ENCODE measurements around the gene BIRC5.
A peak's percentile ranks its signal among the peaks of the same experiment; 100 is the strongest.

Gene BIRC5

GRCh38 chr17:78182504-78182903, 31.5 kb upstream of the BIRC5 start:
- no peak for FAIRE-seq
- DNase-seq (ENCODE audit: insufficient read length, low spot score): no peak

DNA sequence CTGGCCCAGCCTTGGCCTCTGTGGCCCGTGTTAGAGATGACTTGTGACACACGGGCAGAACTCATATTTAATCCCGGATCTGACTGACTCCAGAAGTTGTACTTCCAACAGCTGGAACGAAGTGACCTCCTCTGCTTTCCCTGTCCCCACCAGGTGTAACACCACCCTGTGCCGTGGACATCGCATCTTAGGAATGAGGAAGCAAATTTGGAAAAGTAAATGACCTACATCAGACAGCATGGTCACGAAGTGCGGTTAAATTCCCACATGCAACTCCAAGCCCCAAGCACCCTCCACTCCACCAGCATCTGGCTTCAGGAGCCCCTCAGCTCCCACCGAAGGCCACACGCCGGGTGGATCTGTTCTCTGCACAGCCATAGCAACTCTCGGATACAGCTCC, 30.1 kb upstream of the BIRC5 start:
- FAIRE-seq (no peak), DNase-seq (ENCODE audit: insufficient read length, low spot score) (no peak)

DNA sequence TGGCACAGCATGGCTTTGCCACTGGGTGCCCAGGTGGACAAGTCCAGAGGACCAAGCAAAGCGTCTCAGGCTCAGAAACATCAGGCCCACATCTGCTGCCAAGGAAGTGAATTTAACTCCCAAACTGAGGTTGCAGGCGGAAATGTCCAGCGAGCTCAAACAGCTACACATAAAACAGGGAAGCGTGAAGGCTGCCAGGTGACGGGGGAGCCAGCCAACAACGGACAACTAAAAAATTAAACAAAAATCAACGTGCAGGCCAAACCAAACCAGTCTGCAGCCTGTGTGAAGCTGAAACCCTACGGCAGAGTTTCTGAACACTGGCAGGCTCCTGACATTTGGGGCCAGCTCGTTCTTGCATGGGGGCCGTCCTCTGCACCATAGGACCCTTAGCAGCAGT, 29.7 kb upstream of the BIRC5 start:
- FAIRE-seq (no peak), DNase-seq (ENCODE audit: insufficient read length, low spot score) (no peak)

DNA sequence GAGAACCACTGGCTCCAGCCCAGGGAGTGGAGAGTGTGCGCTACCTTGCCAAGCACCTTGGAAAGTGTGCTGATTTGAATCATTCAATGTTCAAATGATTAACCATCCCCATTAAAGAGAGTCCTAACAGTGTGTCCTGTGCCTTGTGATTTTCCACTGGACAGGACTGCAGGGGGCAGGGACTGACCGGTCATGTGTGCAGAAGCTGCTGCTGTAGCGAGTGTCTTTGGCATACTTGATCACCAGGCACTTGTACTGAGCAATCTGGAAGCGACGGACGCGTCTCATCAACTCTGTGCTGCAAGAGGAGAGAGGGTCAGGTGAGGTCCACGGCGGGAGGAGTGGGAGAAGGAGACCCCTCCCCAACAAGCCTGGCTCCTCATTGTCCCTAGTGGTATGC, 29.2 kb upstream of the BIRC5 start:
- FAIRE-seq (no peak), DNase-seq (ENCODE audit: insufficient read length, low spot score) (no peak)

GRCh38 chr17:78185981-78186691, 27.9 kb upstream of the BIRC5 start:
- DNase-seq (ENCODE audit: insufficient read length, low spot score) (peak; percentile 75), FAIRE-seq (peak; percentile 26)

DNA sequence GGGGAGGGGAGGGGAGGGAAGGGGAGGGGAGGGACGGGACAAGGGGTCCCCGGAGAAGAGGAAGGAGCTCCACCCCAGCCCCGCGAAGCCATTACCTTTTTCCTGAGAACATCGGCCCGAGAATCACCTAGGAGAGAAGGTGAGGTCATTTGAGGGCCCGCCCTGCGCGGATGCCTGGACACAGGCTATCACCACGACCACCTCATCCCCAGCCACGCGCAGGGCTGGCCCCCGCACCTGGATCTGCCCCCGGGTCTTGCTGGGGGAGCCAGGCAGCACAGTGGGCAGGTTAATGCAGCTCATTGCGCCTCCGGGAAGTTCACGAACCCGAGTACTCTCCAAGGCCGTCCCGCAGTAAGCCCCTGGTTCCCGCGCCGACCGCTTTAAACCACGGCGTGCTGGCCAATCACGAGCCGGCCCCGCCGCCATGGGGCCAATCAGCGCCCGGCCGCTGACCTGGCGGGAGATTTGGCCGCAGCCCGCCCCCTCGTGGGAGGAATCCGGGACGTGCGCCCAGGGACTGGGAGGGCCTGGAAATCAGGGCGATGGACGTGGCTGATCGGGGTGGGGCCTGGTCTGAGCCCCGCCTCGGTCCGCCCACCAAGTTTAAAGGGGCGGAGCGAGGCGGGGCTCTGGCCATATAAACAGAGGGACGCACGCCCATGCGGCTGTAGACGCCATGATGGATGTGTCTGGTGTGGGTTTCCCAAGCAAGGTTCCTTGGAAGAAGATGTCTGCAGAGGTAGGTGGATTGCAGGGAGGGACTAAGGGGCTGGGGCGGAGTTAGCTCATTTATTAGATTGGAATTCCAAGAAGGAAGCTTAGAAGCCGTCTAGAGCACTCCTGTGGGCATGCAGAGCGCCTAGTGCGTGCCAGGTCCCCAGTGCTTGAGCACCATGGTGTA, 27.1 kb upstream of the BIRC5 start, which contains the start of the genes AFMID and TK1:
Gene AFMID (plus strand): TSS at position 671 of the 904 bp plus-strand sequence. CDS start 9 bp downstream, at position 680.
Gene TK1 (minus strand): TSS at position 361 of the 904 bp plus-strand sequence. CDS start 58 bp downstream, at position 303.
- DNase-seq (ENCODE audit: insufficient read length, low spot score): peak; percentile 99
- FAIRE-seq: peak; percentile 97

DNA sequence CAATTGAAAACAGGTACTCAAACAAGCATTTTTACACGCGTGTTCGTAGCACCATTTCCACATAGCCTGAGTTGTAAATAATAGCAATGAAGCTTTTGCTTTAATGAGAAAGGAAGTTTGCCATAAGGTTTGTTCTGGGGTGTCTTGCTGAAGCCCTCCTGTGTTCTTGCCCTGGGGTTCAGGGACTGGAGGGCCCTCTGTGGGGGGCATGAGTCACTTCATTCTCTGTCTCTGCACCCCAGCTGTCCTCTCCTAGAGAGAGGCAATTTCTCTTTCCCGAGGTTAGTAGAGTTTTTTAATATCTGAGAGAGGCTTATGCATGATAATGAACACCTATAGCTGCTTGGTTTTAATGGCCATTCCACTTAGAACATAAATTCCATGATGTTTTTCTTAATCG, 17.3 kb upstream of the BIRC5 start:
- FAIRE-seq: no peak

DNA sequence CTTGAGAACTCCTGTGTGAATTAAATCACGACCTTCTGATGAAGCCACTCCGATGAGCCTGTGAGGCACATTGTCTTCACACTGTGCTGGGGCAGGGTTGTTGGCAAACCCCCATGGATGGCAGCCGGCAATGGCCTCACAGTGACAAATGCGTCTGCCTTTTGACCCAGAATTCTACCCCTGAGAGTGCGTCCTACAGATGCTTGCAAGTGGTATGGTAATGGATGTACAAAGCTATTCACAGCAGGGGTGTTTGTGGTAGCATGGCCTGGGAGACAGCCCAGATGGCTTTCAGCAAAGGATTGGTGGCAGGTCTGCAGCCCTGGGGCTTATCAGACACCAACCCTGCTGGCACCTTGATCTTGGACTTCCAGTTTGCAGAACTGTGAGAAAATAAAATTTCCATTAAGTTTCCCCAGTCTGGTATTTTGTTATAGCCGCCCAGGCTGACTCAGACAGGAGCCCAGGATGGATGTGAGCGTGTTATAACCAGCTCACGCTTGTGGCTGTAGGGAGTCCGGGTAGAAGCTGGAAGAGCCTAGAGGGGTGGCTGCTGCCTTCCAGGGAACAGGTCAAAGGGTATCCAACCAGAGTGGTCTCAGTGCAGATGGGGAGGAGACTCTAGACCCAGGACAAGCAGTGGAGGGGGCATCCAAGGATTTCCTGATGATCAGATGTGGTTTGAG, 16.8 kb upstream of the BIRC5 start:
- DNase-seq (ENCODE audit: insufficient read length, low spot score): no peak

More for the DNA sequence above, 17.3 kb upstream of the BIRC5 start:
- no peak for DNase-seq (ENCODE audit: insufficient read length, low spot score)

DNA sequence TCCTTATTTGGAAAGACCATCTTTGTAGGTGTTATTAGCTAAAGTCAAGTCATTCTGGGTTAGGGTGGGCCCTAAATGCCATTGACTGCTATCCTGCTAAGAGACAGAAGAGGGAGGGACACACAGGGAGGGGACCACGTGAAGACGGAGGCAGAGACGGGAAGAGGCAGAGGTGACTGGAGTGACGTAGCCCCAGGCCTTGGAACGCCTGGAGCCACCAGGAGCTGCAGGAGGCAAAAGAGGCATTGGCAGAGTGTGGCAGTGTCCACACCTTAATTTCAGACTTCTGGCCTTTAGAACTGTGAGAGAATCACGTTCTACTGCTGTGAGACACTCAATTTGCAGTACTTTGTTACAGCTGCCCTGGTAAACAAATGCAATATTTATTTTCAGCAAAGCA, 13.6 kb upstream of the BIRC5 start:
- no peak for FAIRE-seq

More for the DNA sequence above, 16.8 kb upstream of the BIRC5 start:
- no peak for FAIRE-seq

DNA sequence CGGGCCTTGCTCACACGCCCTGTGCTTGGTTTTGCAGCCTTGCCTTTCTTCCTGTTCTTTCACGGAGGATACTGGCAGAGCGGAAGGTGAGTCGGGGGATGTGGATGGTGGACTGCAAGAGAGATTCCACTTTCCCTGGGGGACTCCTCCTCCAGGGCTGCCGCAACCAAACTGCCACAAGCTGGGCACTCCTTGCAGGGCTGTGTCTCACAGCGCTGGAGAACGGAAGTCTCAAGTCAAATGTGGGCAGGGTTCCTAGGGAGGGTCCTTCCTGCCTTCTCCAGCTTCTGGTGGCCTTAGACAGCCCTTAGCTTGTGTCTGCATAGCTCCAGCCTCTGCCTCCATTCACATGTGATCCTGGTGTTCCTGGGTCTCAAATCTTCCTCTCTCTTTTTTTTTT, 11.4 kb upstream of the BIRC5 start:
- no peak for FAIRE-seq
- no peak for DNase-seq (ENCODE audit: insufficient read length, low spot score)

More for the DNA sequence above, 13.6 kb upstream of the BIRC5 start:
- DNase-seq (ENCODE audit: insufficient read length, low spot score): no peak

GRCh38 chr17:78204387-78205123, 9.5 kb upstream of the BIRC5 start:
- FAIRE-seq: peak; percentile 74
- DNase-seq (ENCODE audit: insufficient read length, low spot score): no peak

DNA sequence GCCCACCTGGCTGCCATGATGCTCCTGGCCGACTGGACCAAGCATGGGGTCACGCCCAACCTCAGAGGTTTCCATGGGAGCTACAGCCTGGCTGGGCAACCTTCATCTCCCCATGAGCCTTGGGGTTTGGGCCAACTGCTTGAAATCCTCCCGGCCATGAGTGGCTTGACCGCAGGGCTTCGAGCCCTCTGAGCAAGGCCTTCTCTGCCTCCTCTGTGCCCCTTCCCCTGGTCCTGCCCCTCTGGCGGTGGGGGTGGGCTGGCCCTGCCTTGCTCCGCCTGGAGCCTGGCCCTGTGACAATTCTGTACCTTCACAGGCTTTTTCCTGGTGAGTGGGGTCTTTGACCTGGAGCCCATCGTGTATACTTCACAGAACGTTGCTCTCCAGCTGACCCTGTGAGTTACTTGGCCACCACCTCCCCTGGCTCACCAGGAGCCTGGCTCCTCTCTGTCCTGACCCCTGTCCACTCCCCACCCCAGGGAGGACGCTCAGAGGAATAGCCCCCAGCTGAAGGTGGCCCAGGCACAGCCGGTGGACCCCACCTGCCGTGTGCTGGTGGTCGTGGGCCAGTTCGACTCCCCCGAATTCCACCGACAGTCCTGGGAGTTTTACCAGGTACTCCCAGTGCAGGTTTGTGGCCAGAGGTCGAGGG, 8.8 kb upstream of the BIRC5 start:
- FAIRE-seq: no peak
- DNase-seq (ENCODE audit: insufficient read length, low spot score): no peak

- FAIRE-seq (no peak), DNase-seq (ENCODE audit: insufficient read length, low spot score) (no peak)
These were observed 7.8 kb upstream of the BIRC5 start for GRCh38 chr17:78206298-78206697.

DNA sequence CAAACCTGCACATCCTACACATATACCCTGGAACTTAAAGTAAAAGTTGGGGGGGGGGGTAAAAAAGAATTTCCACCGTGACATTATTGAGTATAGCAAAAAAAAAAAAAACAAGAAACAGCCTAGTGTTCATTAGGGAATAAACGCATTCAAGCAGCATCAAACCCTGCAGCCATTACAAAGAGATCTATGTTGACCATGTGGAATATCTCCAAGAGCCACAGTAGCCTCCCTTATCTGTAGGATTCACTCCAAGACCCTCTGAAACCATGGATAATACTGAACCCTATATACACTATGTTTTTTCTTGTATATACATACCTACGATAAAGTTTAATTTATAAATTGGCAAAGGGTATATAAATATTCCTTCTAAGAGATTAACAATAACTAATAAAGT, 5.6 kb upstream of the BIRC5 start:
- FAIRE-seq: no peak
- no peak for DNase-seq (ENCODE audit: insufficient read length, low spot score)

DNA sequence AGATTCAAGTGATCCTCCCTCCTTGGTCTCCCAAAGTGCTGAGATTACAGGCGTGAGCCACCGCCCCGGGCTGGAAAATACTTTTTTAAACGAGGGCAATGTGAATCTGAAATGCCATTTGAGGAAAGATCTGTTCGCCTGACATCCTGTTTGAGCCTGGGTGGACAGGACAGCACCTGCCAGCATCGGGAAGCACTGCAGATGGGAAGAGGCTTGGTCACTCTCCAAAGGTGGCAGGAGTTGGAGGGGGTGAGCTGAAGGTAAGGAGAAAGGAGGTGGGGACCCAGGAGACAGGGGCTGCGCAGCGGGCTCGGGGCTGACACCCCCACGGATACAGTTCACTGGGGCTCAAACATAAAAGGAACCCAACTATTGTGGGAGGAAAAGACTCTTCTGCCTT, 3.9 kb upstream of the BIRC5 start:
- FAIRE-seq (no peak), DNase-seq (ENCODE audit: insufficient read length, low spot score) (no peak)

- DNase-seq (ENCODE audit: insufficient read length, low spot score) (no peak), FAIRE-seq (no peak)
These were observed 3.0 kb upstream of the BIRC5 start for GRCh38 chr17:78211032-78211431.

DNA sequence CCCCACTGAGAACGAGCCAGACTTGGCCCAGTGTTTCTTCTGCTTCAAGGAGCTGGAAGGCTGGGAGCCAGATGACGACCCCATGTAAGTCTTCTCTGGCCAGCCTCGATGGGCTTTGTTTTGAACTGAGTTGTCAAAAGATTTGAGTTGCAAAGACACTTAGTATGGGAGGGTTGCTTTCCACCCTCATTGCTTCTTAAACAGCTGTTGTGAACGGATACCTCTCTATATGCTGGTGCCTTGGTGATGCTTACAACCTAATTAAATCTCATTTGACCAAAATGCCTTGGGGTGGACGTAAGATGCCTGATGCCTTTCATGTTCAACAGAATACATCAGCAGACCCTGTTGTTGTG, 631 bp downstream of the BIRC5 start:
- no peak for DNase-seq (ENCODE audit: insufficient read length, low spot score)
- no peak for FAIRE-seq

- DNase-seq (ENCODE audit: insufficient read length, low spot score) (no peak), FAIRE-seq (no peak)
These were observed 5.5 kb downstream of the BIRC5 start for GRCh38 chr17:78219396-78220150.

DNA sequence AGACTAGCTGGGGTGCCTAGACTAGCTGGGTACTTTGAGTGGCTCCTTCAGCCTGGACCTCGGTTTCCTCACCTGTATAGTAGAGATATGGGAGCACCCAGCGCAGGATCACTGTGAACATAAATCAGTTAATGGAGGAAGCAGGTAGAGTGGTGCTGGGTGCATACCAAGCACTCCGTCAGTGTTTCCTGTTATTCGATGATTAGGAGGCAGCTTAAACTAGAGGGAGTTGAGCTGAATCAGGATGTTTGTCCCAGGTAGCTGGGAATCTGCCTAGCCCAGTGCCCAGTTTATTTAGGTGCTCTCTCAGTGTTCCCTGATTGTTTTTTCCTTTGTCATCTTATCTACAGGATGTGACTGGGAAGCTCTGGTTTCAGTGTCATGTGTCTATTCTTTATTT, 9.0 kb downstream of the BIRC5 start:
- no peak for DNase-seq (ENCODE audit: insufficient read length, low spot score)
- FAIRE-seq: no peak
